Activated T-cell treated with anti-CD3 and anti-CD28 coated beads, Interleukin-2, amount 50 U/mL, for 1 hour (primary cell): Measurements from ENCODE around the gene SENP7.
"Not testable (repeated sequence)": the region's sequence is repeated elsewhere in the genome, so short reads cannot be mapped to it uniquely, and the experiment has no call there.

Experiments
- DNase-seq: peaks from one replicate; pipeline ENCODE4 v3.0.0-alpha.2; 2020

SENP7 gene

GRCh38 chr3:101438641-101439040 is 74.4 kb downstream of the SENP7 start:
- DNase-seq = not testable (repeated sequence)

GRCh38 chr3:101433652-101434051 is 79.4 kb downstream of the SENP7 start:
- DNase-seq = no peak

DNA sequence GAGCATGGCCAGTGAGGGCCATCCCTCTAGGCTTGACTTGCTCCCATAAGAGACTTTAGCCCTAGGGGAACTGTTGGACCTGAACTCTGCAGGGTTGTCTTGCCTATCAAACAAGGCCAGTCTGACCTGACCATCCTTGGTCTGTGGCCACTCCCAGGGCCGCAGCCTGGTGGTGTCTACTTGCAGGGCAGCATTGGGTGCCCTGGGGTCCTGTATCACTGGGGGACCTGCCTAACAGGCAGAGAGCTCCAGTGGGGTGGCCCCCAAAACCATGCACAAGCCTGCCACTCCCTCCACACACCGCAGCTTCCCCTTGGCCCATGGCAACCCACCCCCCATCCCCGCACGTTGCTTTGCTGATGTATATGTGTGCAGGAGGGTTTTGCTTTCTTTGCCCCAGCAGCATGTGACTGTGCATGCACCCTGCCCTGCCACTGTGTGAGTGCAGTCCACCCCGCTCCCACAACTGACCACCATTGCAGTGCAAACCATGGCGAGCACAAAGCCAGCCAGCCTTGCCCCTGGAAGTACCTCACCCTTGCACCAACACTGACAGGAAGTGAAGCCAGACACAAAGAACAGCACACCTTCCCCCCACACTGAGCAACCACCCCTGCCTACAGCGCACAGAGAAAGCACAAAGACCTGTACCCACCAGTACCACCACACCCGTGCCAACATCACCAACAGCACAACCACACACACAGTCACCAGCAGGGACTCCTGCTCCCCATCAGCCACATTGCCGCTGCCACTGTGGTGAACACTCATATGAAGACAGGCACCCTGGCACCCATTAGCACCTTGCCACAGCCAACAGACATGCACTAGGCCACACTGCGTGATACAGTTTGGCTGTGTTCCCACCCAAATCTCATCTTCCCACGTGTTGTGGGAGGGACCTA is 88.8 kb downstream of the SENP7 start:
- DNase-seq = no peak

- DNase-seq = no peak
Measured at GRCh38 chr3:101418851-101419250, 94.2 kb downstream of the SENP7 start.

GRCh38 chr3:101414121-101414520 is 98.9 kb downstream of the SENP7 start:
- no peak for DNase-seq

GRCh38 chr3:101413656-101414055 is 99.4 kb downstream of the SENP7 start:
- DNase-seq = no peak

DNA sequence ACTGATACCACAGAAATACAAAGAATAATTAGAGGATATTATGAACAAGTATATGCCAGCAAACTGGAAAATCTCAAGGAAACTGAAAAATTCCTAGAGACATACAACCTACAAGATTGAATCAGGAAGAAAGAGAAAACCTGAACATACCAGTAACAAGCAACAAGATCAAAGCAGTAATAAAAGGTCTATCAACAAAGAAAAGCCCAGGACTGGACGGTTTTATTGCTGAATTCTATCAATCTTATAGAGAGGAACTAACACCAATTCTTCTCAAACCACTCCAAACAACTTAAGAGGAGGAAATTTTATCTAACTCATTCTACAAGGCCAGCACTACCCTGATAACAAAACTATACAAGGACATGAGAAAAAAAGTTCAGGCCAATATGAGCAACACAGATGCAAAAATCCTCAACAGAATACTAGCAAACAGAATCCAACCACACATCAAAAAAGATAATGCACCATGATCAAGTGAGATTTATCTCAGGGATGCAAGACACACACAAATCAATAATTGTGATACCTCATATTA is 121.5 kb downstream of the SENP7 start:
- no peak for DNase-seq

DNA sequence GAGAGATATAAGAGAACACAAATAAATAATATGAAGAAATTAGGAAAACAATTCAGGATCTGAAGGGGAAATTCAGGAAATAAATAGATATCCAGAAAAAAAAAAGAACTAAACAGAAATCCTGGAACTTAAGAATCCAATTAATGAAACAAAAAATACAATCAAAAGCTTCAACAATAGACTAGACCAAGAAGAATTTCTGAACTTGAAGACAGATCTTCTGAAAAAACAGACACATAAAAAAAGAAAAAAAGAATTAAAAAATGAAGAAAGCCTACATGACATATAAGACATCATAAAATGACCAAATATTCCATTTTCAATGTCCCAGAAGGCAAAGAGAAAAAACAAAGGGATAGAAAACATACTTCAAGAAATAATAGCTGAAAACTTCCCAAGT is 124.3 kb downstream of the SENP7 start:
- no peak for DNase-seq

DNA sequence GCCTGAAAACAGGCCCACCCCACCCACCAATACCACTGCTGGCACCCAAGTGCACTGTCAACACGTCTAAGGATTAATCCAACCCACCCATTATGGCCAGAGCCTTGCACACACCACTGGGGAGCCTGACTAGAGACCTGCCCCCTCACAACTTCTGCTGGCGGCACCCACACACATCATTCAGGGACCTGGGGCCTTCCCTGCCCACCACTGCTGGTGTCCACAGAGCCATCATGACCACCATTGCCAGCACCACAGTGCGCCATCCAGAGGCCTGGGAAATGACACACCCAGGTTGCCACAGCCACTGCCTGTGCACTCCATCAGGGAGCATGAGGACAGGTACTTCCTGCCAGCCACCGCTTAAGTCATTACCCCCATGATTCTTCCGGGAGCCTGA is 125.7 kb downstream of the SENP7 start:
- no peak for DNase-seq

- no peak for DNase-seq
Measured at GRCh38 chr3:101384426-101384825, 128.6 kb downstream of the SENP7 start.

GRCh38 chr3:101383656-101384055 is 129.4 kb downstream of the SENP7 start:
- DNase-seq = no peak

DNA sequence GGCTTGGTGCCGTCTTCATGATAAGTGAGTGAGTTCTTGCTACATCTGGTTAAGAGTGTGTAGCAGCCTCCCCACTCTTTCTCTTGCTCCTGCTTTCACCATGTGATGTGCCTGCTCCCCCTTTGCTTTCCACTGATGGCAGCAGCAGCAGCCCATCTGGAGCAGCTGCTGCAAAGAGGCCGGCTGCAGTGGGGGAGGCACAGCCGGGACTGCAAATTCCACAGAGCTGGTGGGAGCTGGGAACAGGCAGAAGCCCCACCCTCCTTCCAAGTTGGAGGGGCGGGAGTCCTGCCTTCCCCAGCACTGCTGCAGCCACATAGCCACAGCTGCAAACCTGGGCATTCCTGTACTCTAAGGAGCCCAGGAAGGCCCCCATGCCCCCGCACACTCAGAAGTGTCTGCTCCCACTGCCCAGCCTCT is 129.8 kb downstream of the SENP7 start:
- DNase-seq = no peak

DNA sequence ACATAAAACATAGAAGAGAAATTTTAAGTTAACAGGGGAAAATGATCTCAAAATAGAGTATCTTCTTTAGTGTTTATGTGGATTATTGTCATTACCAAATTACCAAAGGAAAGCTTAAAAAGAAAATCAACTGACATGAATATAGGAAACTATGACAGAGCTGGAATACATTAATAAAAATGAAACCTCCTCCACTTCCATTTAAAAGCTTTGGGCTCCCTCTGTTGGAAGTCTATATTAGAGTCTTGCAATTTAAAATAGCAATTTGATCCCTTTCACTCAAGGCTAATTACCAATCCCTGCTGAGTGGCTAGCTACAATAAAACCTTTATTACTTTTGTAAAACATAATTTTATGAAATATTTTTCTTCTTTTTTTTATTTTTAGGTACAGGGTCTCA is 131.2 kb downstream of the SENP7 start:
- no peak for DNase-seq

GRCh38 chr3:101379658-101380376 is 133.2 kb downstream of the SENP7 start:
- DNase-seq = no peak

GRCh38 chr3:101377796-101378195 is 135.2 kb downstream of the SENP7 start:
- DNase-seq = no peak

GRCh38 chr3:101377209-101377608 is 135.8 kb downstream of the SENP7 start:
- no peak for DNase-seq

GRCh38 chr3:101375586-101375985 is 137.4 kb downstream of the SENP7 start:
- no peak for DNase-seq

- DNase-seq = no peak
Measured at GRCh38 chr3:101362406-101362805, 150.6 kb downstream of the SENP7 start.

- DNase-seq = no peak
Measured at GRCh38 chr3:101351829-101352228, 161.2 kb downstream of the SENP7 start.

DNA sequence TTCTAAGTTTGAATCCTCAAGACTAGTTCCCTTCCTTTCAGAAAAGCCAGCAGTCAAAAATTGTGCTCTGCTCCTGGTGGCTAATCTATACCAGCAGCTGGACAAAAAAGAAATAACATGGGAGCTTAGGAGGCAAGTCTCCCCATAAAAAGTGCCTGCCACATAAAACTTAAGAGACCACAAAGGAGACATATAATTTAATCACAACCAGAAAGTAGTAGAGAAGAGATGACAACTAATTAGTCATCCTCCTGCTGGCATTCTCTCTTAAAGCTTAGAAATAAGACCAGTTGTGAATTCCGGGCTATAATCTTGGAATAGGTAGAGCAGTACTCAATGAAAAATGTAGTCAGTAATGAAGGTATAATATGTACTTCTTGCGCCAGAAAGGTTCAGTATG is 172.4 kb downstream of the SENP7 start:
- DNase-seq = no peak

DNA sequence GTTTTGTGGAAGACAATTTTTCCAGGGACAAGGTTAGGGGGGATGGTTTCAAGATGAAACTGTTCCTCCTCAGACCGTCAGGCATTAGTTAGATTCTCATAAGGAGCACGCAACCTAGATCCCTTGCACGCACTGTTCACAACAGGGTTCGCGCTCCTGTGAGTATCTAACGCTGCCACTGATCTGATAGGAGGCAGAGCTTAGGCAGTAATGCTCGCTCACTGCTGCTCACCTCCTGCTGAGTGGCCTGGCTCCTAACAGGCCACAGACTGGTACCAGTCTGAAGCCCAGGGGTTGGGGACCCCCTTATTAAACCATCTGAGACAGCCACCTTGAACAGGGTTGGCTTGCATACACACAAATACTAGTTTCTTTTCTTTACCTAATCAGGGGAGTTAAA is 179.1 kb downstream of the SENP7 start:
- no peak for DNase-seq

- DNase-seq = no peak
Measured at GRCh38 chr3:101329016-101329673, 183.9 kb downstream of the SENP7 start.

GRCh38 chr3:101325393-101326134 is 187.4 kb downstream of the SENP7 start:
- no peak for DNase-seq
